ENCODE measurements around the gene DLG5. TPM values are rescaled to one million over a fixed set of nuclear protein-coding genes. Genes with fewer than 3 reads are reported as not detected.

The DLG5 gene
- total and polyA plus RNA-seq, 9 of the 15 experiments (the other 6 are each of a cell fraction or from before 2014, with no cell fraction given): 1.4 to 26.8 (median 11.2) TPM

GRCh38 chr10:77911535-77912123 is 14.9 kb downstream of the DLG5 start (continued):
- TF ChIP-seq JUN (IDR thresholded peaks at IDR 0.05; ENCODE audit: borderline replicate concordance, low read depth, low read length): peak; percentile 75
- TF ChIP-seq JUN (CRISPR knock-in tag; IDR thresholded peaks at IDR 0.05; ENCODE audit: borderline replicate concordance): no peak
- no peak for TF ChIP-seq ZNF512 (tag; IDR thresholded peaks at IDR 0.05)
- peak; percentile 100 for TF ChIP-seq ADNP (tag; IDR thresholded peaks at IDR 0.05)
- peak in 1 of 3 experiments; percentile 59; a peak in 1 of 6 replicates for TF ChIP-seq ZBTB11 (CRISPR knock-in tag; IDR thresholded peaks at IDR 0.05)
- TF ChIP-seq ZNF561 (CRISPR knock-in tag; conservative IDR thresholded peaks at IDR 0.05): no peak
- TF ChIP-seq ZNF224 (CRISPR knock-in tag; IDR thresholded peaks at IDR 0.05): no peak
- 0 out of 2 replicates have a peak, but pooled peaks have one; percentile 71 for TF ChIP-seq NR4A1 (CRISPR knock-in tag; IDR thresholded peaks at IDR 0.05)
- peak; percentile 86 for TF ChIP-seq NR4A1 (tag; IDR thresholded peaks at IDR 0.05)
- peak; percentile 70 for TF ChIP-seq SMARCE1 (IDR thresholded peaks at IDR 0.05)
- peak; percentile 96 for TF ChIP-seq SMARCA5 (IDR thresholded peaks at IDR 0.05)
- no peak for TF ChIP-seq ETV6 (IDR thresholded peaks at IDR 0.05; ENCODE audit: borderline replicate concordance in 1 of 2, low read depth in 2 of 2, low read length in 1 of 2)
- TF ChIP-seq ETV6 (CRISPR knock-in tag; IDR thresholded peaks at IDR 0.05; ENCODE audit: borderline replicate concordance): no peak
- no peak for TF ChIP-seq CBFB (CRISPR knock-in tag; IDR thresholded peaks at IDR 0.05)
- no peak for TF ChIP-seq CBX5 (IDR thresholded peaks at IDR 0.05; ENCODE audit: borderline replicate concordance, low read depth)
- no peak for TF ChIP-seq KHSRP (IDR thresholded peaks at IDR 0.05)
- peak; percentile 67; the same call in 1 of the 2 replicates for TF ChIP-seq ZNF24 (IDR thresholded peaks at IDR 0.05)
- peak; percentile 98 for TF ChIP-seq PRDM10 (IDR thresholded peaks at IDR 0.05; ENCODE audit: partially characterized antibody)
- TF ChIP-seq SPI1 (IDR thresholded peaks at IDR 0.05; ENCODE audit: borderline replicate concordance, low read depth, low read length): no peak
- TF ChIP-seq U2AF2 (optimal IDR thresholded peaks at IDR 0.05; ENCODE audit: low read depth, low read length): no peak
- peak in 1 of 2 experiments; percentile 56; a peak in 1 of 4 replicates for TF ChIP-seq ARNT (IDR thresholded peaks at IDR 0.05)
- TF ChIP-seq SMARCA4 (IDR thresholded peaks at IDR 0.05): peak; percentile 79
